Stimulated activated CD8-positive, alpha-beta memory T cell treated with anti-CD3 and anti-CD28 coated beads, Interleukin-12 subunit alpha, Interleukin-12 subunit beta, amount 100 ng/mL, for 1 hour (primary cell): ENCODE data around the gene NLK.
"Not testable (repeated sequence)": the region's sequence is repeated elsewhere in the genome, so short reads cannot be mapped to it uniquely, and the experiment has no call there.

Experiments used
- DNase-seq: peaks from one replicate; pipeline ENCODE4 v3.0.0-alpha.2; 2020; ENCODE audit warnings: low read depth

NLK gene

GRCh38 chr17:28072936-28073533, 30.6 kb downstream of the NLK start:
- no peak for DNase-seq

GRCh38 chr17:28074010-28074409, 31.5 kb downstream of the NLK start:
- no peak for DNase-seq

GRCh38 chr17:28076144-28076543, 33.7 kb downstream of the NLK start:
- no peak for DNase-seq

- DNase-seq: not testable (repeated sequence)
Observed at GRCh38 chr17:28077140-28077539, 34.7 kb downstream of the NLK start.

GRCh38 chr17:28078341-28079229, 36.1 kb downstream of the NLK start:
- no peak for DNase-seq

- no peak for DNase-seq
Observed at GRCh38 chr17:28081467-28081866, 39.0 kb downstream of the NLK start.

- DNase-seq: no peak
Observed at GRCh38 chr17:28085766-28086165, 43.3 kb downstream of the NLK start.

GRCh38 chr17:28086519-28086918, 44.0 kb downstream of the NLK start:
- no peak for DNase-seq

GRCh38 chr17:28087743-28088142, 45.3 kb downstream of the NLK start:
- DNase-seq: no peak

GRCh38 chr17:28090551-28090950, 48.1 kb downstream of the NLK start:
- DNase-seq: no peak

- DNase-seq: no peak
Observed at GRCh38 chr17:28092088-28092487, 49.6 kb downstream of the NLK start.

- no peak for DNase-seq
Observed at GRCh38 chr17:28093999-28094716, 51.7 kb downstream of the NLK start.

- DNase-seq: no peak
Observed at GRCh38 chr17:28096756-28097155, 54.3 kb downstream of the NLK start.

GRCh38 chr17:28097254-28097653, 54.8 kb downstream of the NLK start:
- DNase-seq: no peak

GRCh38 chr17:28097901-28098300, 55.4 kb downstream of the NLK start:
- no peak for DNase-seq

GRCh38 chr17:28098591-28098990, 56.1 kb downstream of the NLK start:
- not testable (repeated sequence) for DNase-seq

GRCh38 chr17:28100251-28100650, 57.8 kb downstream of the NLK start:
- no peak for DNase-seq

- DNase-seq: no peak
Observed at GRCh38 chr17:28100936-28101335, 58.5 kb downstream of the NLK start.

- no peak for DNase-seq
Observed at GRCh38 chr17:28101919-28102318, 59.4 kb downstream of the NLK start.

- DNase-seq: no peak
Observed at GRCh38 chr17:28105501-28105900, 63.0 kb downstream of the NLK start.

GRCh38 chr17:28110184-28110583, 67.7 kb downstream of the NLK start:
- DNase-seq: no peak

- DNase-seq: no peak
Observed at GRCh38 chr17:28112181-28112580, 69.7 kb downstream of the NLK start.

- DNase-seq: no peak
Observed at GRCh38 chr17:28112606-28113005, 70.1 kb downstream of the NLK start.
